Psoas muscle (tissue), 8 donors: Measurements from ENCODE around the gene EPHA4. TPM values are rescaled to one million over a fixed set of nuclear protein-coding genes. Genes with fewer than 3 reads are reported as not detected.

Experiments
- ATAC-seq, 4 donors: fragments of 200-7000 bp; cut with Tn5 transposase; one replicate each; pipeline ENCODE4 v1.9.1; 2020; ENCODE audit warnings: moderate library complexity in 3 of 4, mild to moderate bottlenecking in 2 of 4
- DNase-seq, 2 donors: peaks; one replicate each; pipeline ENCODE4 v3.0.0-alpha.2; 2020
- H3K27ac ChIP-seq: fragments of 200-600 bp; one replicate; pipeline ENCODE4 v1.8.0; 2022
- H3K27me3 ChIP-seq, 3 donors: fragments of 200-600 bp in 1 of 3; one replicate each; pipeline versions ENCODE4 v1.6.1 to v1.8.0; 2013 to 2022; ENCODE audit warnings: low read length in 2 of 3, mild to moderate bottlenecking in 2 of 3, moderate library complexity in 1 of 3; ENCODE audit not compliant: insufficient read depth in 3 of 3
- H3K36me3 ChIP-seq, 2 donors: fragments of 200-600 bp in 1 of 2; one replicate each; pipeline versions ENCODE4 v1.6.1 to v1.8.0; 2013 to 2022; ENCODE audit warnings: low read depth in 1 of 2, mild to moderate bottlenecking in 1 of 2, moderate library complexity in 1 of 2; ENCODE audit not compliant: insufficient read depth in 1 of 2
- H3K4me1 ChIP-seq: fragments of 200-600 bp; one replicate; pipeline ENCODE4 v1.8.0; 2022
- H3K4me3 ChIP-seq: fragments of 200-600 bp; one replicate; pipeline ENCODE4 v1.8.0; 2022; ENCODE audit warnings: mild to moderate bottlenecking
- H3K9me3 ChIP-seq: fragments of 200-600 bp; one replicate; pipeline ENCODE4 v1.8.0; 2022
- CTCF ChIP-seq: fragments of 200-600 bp; IDR thresholded peaks from one replicate; pipeline ENCODE4 v1.8.0; 2022; ENCODE audit warnings: antibody characterized with exemption
- WGBS, 3 donors: extraction: QIAGEN DNeasy Blood & Tissue Kit; methylation state at CpG; one replicate each; pipeline versions ENCODE4 v1.1.6 to v1.1.7; 2013; 5-methylcytosine and 5-hydroxymethylcytosine counted together
- intact Hi-C, 2 donors: fragments of 100-400 bp; cut with DNase I; formaldehyde crosslinking; loops; one replicate each; pipeline versions ENCODE4 v1.11.0 to v1.14.2; 2022
- polyA plus RNA-seq, 3 donors: library from polyadenylated mRNA; stranded (reverse); fragments of 200-250 nt; gene quantifications; one replicate each; pipeline ENCODE4 v1.2.3, GENCODE V29; 2013
- total RNA-seq, 4 donors: library from RNA; stranded (reverse); fragmentation: NEBNext Ultra II Directional in 2 of 4; extraction: Animal tissue kit (Norgen Biotek cat#: 25700) in 2 of 4; gene quantifications; one replicate each; pipeline versions ENCODE4 v1.2.1 to v1.2.4, GENCODE V29; 2021 to 2023
- donor health status: healthy with polysubstance abuse.
- donor health status: DM: no; HTN: no; CAD: no; lungs with moderate emphysema.
- donor health status: Bipolar disorder and iron deficiency.
- donor health status: healthy.
- donor health status: DM: yes; HTN: yes; CAD: no.
- donor health status: DM: no; HTN: no; CAD: no.
- donor health status: DM: no; HTN: no; CAD: no.
- donor health status: DM: yes; HTN: yes; CAD: no.

EPHA4 gene
- total and polyA plus RNA-seq, 7 donors: 0.76 to 6.3 (median 3.8) TPM

- DNase-seq (peak in 1 of 2 donors; percentile 44), ATAC-seq (peak; percentile 53 to 74 (median 70))
- H3K27me3 ChIP-seq: no peaks in the 10 kb centered on the region
- peaks cover 0 to 27% of the 10 kb centered on the region in 2 donors for H3K36me3 ChIP-seq
- TF ChIP-seq CTCF: no peak
- WGBS, 3 donors: 72 to 86% (median 77%) methylated on average over 7 of the region's 7 CpGs
- H3K4me3 ChIP-seq: no peak overlapping the region
- H3K4me1 ChIP-seq: no peaks in the 10 kb centered on the region
- no peaks in the 10 kb centered on the region for H3K9me3 ChIP-seq
- H3K27ac ChIP-seq: no peak overlapping the region
- intact Hi-C loops: no loop called here
Observed at GRCh38 chr2:221429741-221430491, 142.2 kb downstream of the EPHA4 start.

GRCh38 chr2:221428896-221429295 is 143.2 kb downstream of the EPHA4 start:
- ATAC-seq (peak in 3 of 4 donors; percentile 42 to 51 (median 48)), DNase-seq (no peak)
- H3K4me1 ChIP-seq: no peaks in the 10 kb centered on the region
- H3K9me3 ChIP-seq: no peaks in the 10 kb centered on the region
- H3K36me3 ChIP-seq: peaks cover 0 to 23% of the 10 kb centered on the region in 2 donors
- H3K4me3 ChIP-seq: no peak overlapping the region
- no peaks in the 10 kb centered on the region for H3K27me3 ChIP-seq
- no peak overlapping the region for H3K27ac ChIP-seq
- WGBS, 3 donors: 31 to 88% (median 43%) methylated on average over 2 of the region's 2 CpGs
- TF ChIP-seq CTCF: no peak
- intact Hi-C loops: no loop called here

GRCh38 chr2:221426929-221427328 is 145.2 kb downstream of the EPHA4 start:
- H3K9me3 ChIP-seq: no peaks in the 10 kb centered on the region
- no peak overlapping the region for H3K27ac ChIP-seq
- H3K36me3 ChIP-seq: peaks cover 0 to 13% of the 10 kb centered on the region in 2 donors
- intact Hi-C loops: no loop called here
- DNase-seq (no peak), ATAC-seq (no peak)
- 45 to 63% (median 56%) methylated on average over 6 of the region's 6 CpGs for WGBS, 3 donors
- no peak for TF ChIP-seq CTCF
- no peak overlapping the region for H3K4me3 ChIP-seq
- no peaks in the 10 kb centered on the region for H3K4me1 ChIP-seq
- no peaks in the 10 kb centered on the region for H3K27me3 ChIP-seq

- ATAC-seq (no peak), DNase-seq (no peak)
- Histone ChIP-seq H3K36me3 (peaks cover 0 to 13% of the 10 kb centered on the region in 2 donors), H3K4me3 (no peak overlapping the region), H3K9me3 (no peaks in the 10 kb centered on the region), H3K4me1 (no peaks in the 10 kb centered on the region), H3K27me3 (no peaks in the 10 kb centered on the region), H3K27ac (no peak overlapping the region)
- intact Hi-C loops: no loop called here
- 83 to 96% (median 94%) methylated on average over 8 of the region's 8 CpGs for WGBS, 3 donors
- TF ChIP-seq CTCF: no peak
Observed at GRCh38 chr2:221425891-221426290, 146.2 kb downstream of the EPHA4 start.
